H1 (cell line): ENCODE results near the gene CLDN25. TPM values are rescaled to one million over a fixed set of nuclear protein-coding genes. Genes with fewer than 3 reads are reported as not detected.

Experiments
- CTCF ChIA-PET: fragments of 300-600 bp; sonication (Branson Sonifier 250); formaldehyde crosslinking; loops from one replicate; lab custom pipeline; 2021; ENCODE audit not compliant: partially characterized antibody; lab: Charles Lee
- POLR2A ChIA-PET: fragments of 300-600 bp; sonication (Branson Sonifier 250); formaldehyde crosslinking; loops from one replicate; lab custom pipeline; 2021; ENCODE audit warnings: inconsistent platforms; ENCODE audit not compliant: partially characterized antibody; lab: Charles Lee
- DNase-seq, 2 experiments: peaks; one replicate each; pipeline versions ENCODE4 v3.0.0 to v3.0.0-alpha.2; 2010 to 2022; ENCODE audit warnings: low spot score in 2 of 2, low read depth in 1 of 2, mixed read lengths in 1 of 2
- FAIRE-seq: peaks from 2 replicates; lab custom pipeline; 2011; peaks lifted over from hg19 to GRCh38; lab: Jason Lieb, UNC
- H2AFZ ChIP-seq: 2 replicates; pipeline ENCODE4 v1.8.1; 2012; ENCODE audit warnings: low read length, inconsistent platforms
- H2AK5ac ChIP-seq: 2 replicates; pipeline ENCODE4 v1.6.1; 2013; ENCODE audit warnings: low read depth, low read length
- H2BK120ac ChIP-seq: replicated peaks from 2 replicates; pipeline ENCODE3; 2013; ENCODE audit warnings: low read depth, low read length, inconsistent platforms
- H2BK12ac ChIP-seq: 2 replicates; pipeline ENCODE4 v1.6.1; 2013; ENCODE audit warnings: low read depth, low read length
- H2BK15ac ChIP-seq: 2 replicates; pipeline ENCODE4 v1.6.1; 2013; ENCODE audit warnings: low read length
- H2BK20ac ChIP-seq: 2 replicates; pipeline ENCODE4 v1.6.1; 2013; ENCODE audit warnings: low read length
- H2BK5ac ChIP-seq: 2 replicates; pipeline ENCODE4 v1.6.1; 2013; ENCODE audit warnings: low read depth, low read length
- H3K14ac ChIP-seq: 2 replicates; pipeline ENCODE4 v1.6.1; 2013; ENCODE audit warnings: inconsistent platforms; ENCODE audit not compliant: insufficient read length
- H3K18ac ChIP-seq: 2 replicates; pipeline ENCODE4 v1.6.1; 2013; ENCODE audit warnings: low read length; ENCODE audit errors: extremely low read depth
- H3K23ac ChIP-seq: 2 replicates; pipeline ENCODE4 v1.6.1; 2013; ENCODE audit warnings: inconsistent platforms; ENCODE audit not compliant: insufficient read length
- H3K23me2 ChIP-seq: 2 replicates; pipeline ENCODE4 v1.6.1; 2013; ENCODE audit warnings: low read depth, low read length
- H3K27ac ChIP-seq: 2 replicates; pipeline ENCODE4 v1.6.1; 2011; ENCODE audit warnings: low read depth, low read length, inconsistent platforms
- H3K27me3 ChIP-seq, 4 experiments: replicated peaks in 1 of 4; 1 replicate in 1 of 4; 2 replicates in 3 of 4; pipeline versions ENCODE4 v1.6.1 to v1.8.1; 2011 to 2013; ENCODE audit warnings: low read length in 3 of 4, mild to moderate bottlenecking in 3 of 4, inconsistent platforms in 2 of 4, mixed read lengths in 2 of 4, moderate library complexity in 1 of 4; ENCODE audit not compliant: control insufficient read depth in 3 of 4, insufficient read depth in 3 of 4; ENCODE audit errors: extremely low read depth in 1 of 4
- H3K36me3 ChIP-seq, 4 experiments: 2 replicates each; pipeline versions ENCODE4 v1.6.1 to v1.8.1; 2011 to 2013; ENCODE audit warnings: mild to moderate bottlenecking in 4 of 4, low read length in 3 of 4, moderate library complexity in 2 of 4, control low read depth in 1 of 4, inconsistent platforms in 1 of 4; ENCODE audit not compliant: insufficient read depth in 4 of 4, control insufficient read depth in 2 of 4
- H3K4ac ChIP-seq: replicated peaks from 2 replicates; pipeline ENCODE3; 2013; ENCODE audit warnings: low read length, low read depth, mixed read lengths, inconsistent platforms; ENCODE audit not compliant: insufficient read length
- H3K4me1 ChIP-seq, 4 experiments: replicated peaks in 1 of 4; 1 replicate in 1 of 4; 2 replicates in 3 of 4; pipeline versions ENCODE4 v1.6.1 to v1.8.1; 2011 to 2013; ENCODE audit warnings: low read length in 3 of 4, inconsistent platforms in 2 of 4, mixed read lengths in 1 of 4; ENCODE audit not compliant: insufficient read depth in 4 of 4, control insufficient read depth in 3 of 4
- H3K4me2 ChIP-seq, 2 experiments: 2 replicates each; pipeline versions ENCODE4 v1.6.1 to v1.8.1; 2011 to 2013; ENCODE audit warnings: low read depth in 2 of 2, low read length in 2 of 2, control low read depth in 1 of 2, inconsistent platforms in 1 of 2, mild to moderate bottlenecking in 1 of 2; ENCODE audit not compliant: insufficient read depth in 1 of 2
- H3K4me3 ChIP-seq, 4 experiments: fragments of 200-600, 300-600 bp in 1 of 4; sonication (generic), shearing (Covaris generic), sonication (Bioruptor Twin) in 1 of 4; 2 replicates each; pipeline versions ENCODE4 v1.5.1 to v1.8.1; 2011 to 2016; ENCODE audit warnings: low read length in 4 of 4, low read depth in 3 of 4, control low read depth in 2 of 4, inconsistent platforms in 2 of 4, mild to moderate bottlenecking in 2 of 4, mixed read lengths in 1 of 4, moderate library complexity in 1 of 4; ENCODE audit not compliant: insufficient read depth in 2 of 4; ENCODE audit errors: extremely low read depth in 1 of 4
- H3K56ac ChIP-seq: replicated peaks from 2 replicates; pipeline ENCODE3; 2013; ENCODE audit warnings: low read depth, mild to moderate bottlenecking, mixed read lengths, low read length, inconsistent platforms; ENCODE audit not compliant: insufficient read length
- H3K79me1 ChIP-seq: 2 replicates; pipeline ENCODE4 v1.6.1; 2013; ENCODE audit warnings: low read depth, low read length, control low read depth
- H3K79me2 ChIP-seq, 2 experiments: 2 replicates each; pipeline versions ENCODE4 v1.6.1 to v1.8.1; 2012 to 2013; ENCODE audit warnings: low read length in 2 of 2, mild to moderate bottlenecking in 2 of 2, inconsistent platforms in 1 of 2; ENCODE audit not compliant: insufficient read depth in 2 of 2, control insufficient read depth in 1 of 2
- H3K9ac ChIP-seq, 4 experiments: replicated peaks in 1 of 4; 1 replicate in 1 of 4; 2 replicates in 3 of 4; pipeline versions ENCODE4 v1.6.1 to v1.8.1; 2011 to 2013; ENCODE audit warnings: low read depth in 3 of 4, low read length in 3 of 4, control low read depth in 2 of 4, mild to moderate bottlenecking in 2 of 4, moderate library complexity in 2 of 4, inconsistent platforms in 1 of 4; ENCODE audit errors: extremely low read depth in 1 of 4
- H3K9me3 ChIP-seq, 2 experiments: 2 replicates each; pipeline versions ENCODE4 v1.6.1 to v1.8.1; 2012 to 2013; ENCODE audit warnings: mild to moderate bottlenecking in 2 of 2, moderate library complexity in 2 of 2, control low read depth in 1 of 2, inconsistent platforms in 1 of 2, low read depth in 1 of 2, low read length in 1 of 2, mixed read lengths in 1 of 2; ENCODE audit not compliant: insufficient read depth in 2 of 2
- H4K20me1 ChIP-seq, 2 experiments: replicated peaks in 1 of 2; 2 replicates each; pipeline versions ENCODE3 to v1.8.1; 2011 to 2013; ENCODE audit warnings: inconsistent platforms in 2 of 2, low read length in 2 of 2, mild to moderate bottlenecking in 1 of 2; ENCODE audit not compliant: insufficient read depth in 2 of 2, control insufficient read depth in 1 of 2
- H4K5ac ChIP-seq: 2 replicates; pipeline ENCODE4 v1.6.1; 2013; ENCODE audit warnings: low read length, low read depth, mixed read lengths, inconsistent platforms; ENCODE audit not compliant: insufficient read length
- H4K8ac ChIP-seq: 2 replicates; pipeline ENCODE4 v1.8.0; 2013; ENCODE audit warnings: mild to moderate bottlenecking, moderate library complexity, low read length, inconsistent platforms; ENCODE audit not compliant: insufficient read depth; ENCODE audit errors: extremely low read depth
- H4K91ac ChIP-seq: replicated peaks from 2 replicates; pipeline ENCODE3; 2013; ENCODE audit warnings: low read length, mixed read lengths, inconsistent platforms; ENCODE audit not compliant: insufficient read length
- ASH2L ChIP-seq: fragments of 200-600, 300-600 bp; sonication (generic); IDR thresholded peaks from one replicate; pipeline ENCODE4 v1.7.1; 2017; ENCODE audit warnings: low read length
- BRCA1 ChIP-seq: IDR thresholded peaks from 2 replicates; pipeline ENCODE4 v1.6.1; 2012; ENCODE audit warnings: low read depth, low read length, improper control_type of control experiment
- CBX8 ChIP-seq: fragments of 300-800, 300-1000 bp; sonication (generic); IDR thresholded peaks from 2 replicates; pipeline ENCODE4 v1.7.1; 2016; ENCODE audit warnings: low read depth, low read length, borderline replicate concordance
- CHD1 ChIP-seq: IDR thresholded peaks from 2 replicates; pipeline ENCODE4 v1.6.1; 2012; ENCODE audit warnings: low read depth, low read length, improper control_type of control experiment
- EZH2 ChIP-seq: fragments of 200-600 bp; sonication (generic); IDR thresholded peaks from 2 replicates; pipeline ENCODE4 v1.7.1; 2012; ENCODE audit warnings: low read depth, mild to moderate bottlenecking, moderate library complexity, low read length, inconsistent platforms; ENCODE audit not compliant: severe bottlenecking
- KDM5A ChIP-seq: fragments of 200-600 bp; IDR thresholded peaks from 2 replicates; pipeline ENCODE4 v1.7.1; 2012; ENCODE audit warnings: mild to moderate bottlenecking, low read length, inconsistent platforms, mixed read lengths
- RFX5 ChIP-seq: IDR thresholded peaks from 2 replicates; pipeline ENCODE4 v1.6.1; 2011; ENCODE audit warnings: low read depth, low read length, improper control_type of control experiment, borderline replicate concordance
- RNF2 ChIP-seq: fragments of 200-900, 300-1000 bp; sonication (generic); IDR thresholded peaks from 2 replicates; pipeline ENCODE4 v1.7.1; 2016; ENCODE audit warnings: borderline replicate concordance, low read depth, mild to moderate bottlenecking, antibody characterized with exemption, low read length; ENCODE audit not compliant: poor library complexity, severe bottlenecking; ENCODE audit errors: missing control alignments
- RXRA ChIP-seq: IDR thresholded peaks from 2 replicates; pipeline ENCODE4 v1.6.1; 2011; ENCODE audit warnings: low read depth, mild to moderate bottlenecking, low read length, moderate library complexity; ENCODE audit not compliant: insufficient read depth
- SIRT6 ChIP-seq: IDR thresholded peaks from one replicate; pipeline ENCODE4 v1.7.1; 2012; ENCODE audit warnings: low read length, inconsistent platforms
- SRF ChIP-seq: IDR thresholded peaks from 2 replicates; pipeline ENCODE4 v1.6.1; 2011; ENCODE audit warnings: mild to moderate bottlenecking, low read depth, low read length, moderate library complexity
- TAF1 ChIP-seq: IDR thresholded peaks from 2 replicates; pipeline ENCODE4 v1.6.1; 2011; ENCODE audit warnings: mild to moderate bottlenecking, low read depth, low read length
- TAF7 ChIP-seq: optimal IDR thresholded peaks from 2 replicates; pipeline ENCODE3; 2011; ENCODE audit warnings: low read depth, mild to moderate bottlenecking, inconsistent platforms, low read length, moderate library complexity, borderline replicate concordance
- polyA plus RNA-seq, 7 experiments: library from polyadenylated mRNA; depleted of rRNA in 3 of 7; stranded (reverse) in 5 of 7; unstranded in 2 of 7; fragments of >200 nt in 5 of 7; fragments of 200-250 nt in 2 of 7; gene quantifications; 1 replicate in 5 of 7; 2 replicates in 1 of 7; 4 replicates in 1 of 7; pipeline versions ENCODE4 v1.2.1 to v1.2.3, GENCODE V29; 2011 to 2013; ENCODE audit warnings: missing spikeins in 2 of 7, mixed read lengths in 2 of 7
- total RNA-seq: library from RNA; stranded (reverse); fragmentation: NEBNext Ultra II Directional; extraction: Animal tissue kit (Norgen Biotek cat#: 25700); gene quantifications from 2 replicates; pipeline ENCODE4 v1.2.1, GENCODE V29; 2021

CLDN25 gene
- total and polyA plus RNA-seq, 2 of the 8 experiments (the other 6 are each of a cell fraction or from before 2014, with no cell fraction given), result not detected

- Histone ChIP-seq H3K23ac (no peak overlapping the region), H2BK12ac (no peak overlapping the region), H4K5ac (no peak overlapping the region), H4K91ac (no peak overlapping the region), H3K79me2 (no peaks in the 10 kb centered on the region), H2AK5ac (no peak overlapping the region), H3K9me3 (no peaks in the 10 kb centered on the region), H3K36me3 (peaks cover 8 to 79% (median 36%) of the 10 kb centered on the region in 4 experiments), H2AFZ (no peak overlapping the region), H3K56ac (no peak overlapping the region), H3K27ac (no peak overlapping the region), H4K8ac (no peak overlapping the region), H3K23me2 (no peaks in the 10 kb centered on the region), H3K4me3 (no peak overlapping the region), H2BK20ac (no peak overlapping the region), H4K20me1 (no peaks in the 10 kb centered on the region), H3K14ac (no peak overlapping the region), H2BK120ac (no peak overlapping the region), H3K4me1 (no peaks in the 10 kb centered on the region), H3K27me3 (no peaks in the 10 kb centered on the region), H3K4me2 (no peak overlapping the region), H3K9ac (no peak overlapping the region)
- FAIRE-seq (no peak), DNase-seq (no peak)
- CTCF ChIA-PET, result interaction anchor here (0.8 to 1.8 kb wide), 5 partner anchors 9 to 1171 kb away, joined by 3 to 8 read pairs (median 3); no protein-coding TSS in a partner anchor
- POLR2A ChIA-PET, result interaction anchor here (0.6 to 1.0 kb wide), 4 partner anchors 10 to 60 kb away, joined by 3 to 4 read pairs (median 3); no protein-coding TSS in a partner anchor
- TF ChIP-seq TAF7 (no peak), CBX8 (no peak), KDM5A (no peak), RFX5 (no peak), RNF2 (no peak), BRCA1 (no peak), SRF (no peak), ASH2L (no peak), CHD1 (no peak), RXRA (no peak), SIRT6 (no peak), EZH2 (no peak), TAF1 (no peak)
- TF ChIP-seq, all 59 proteins: peak for 0
- no peak overlapping the region for H3K18ac ChIP-seq
- no peak overlapping the region for H2BK15ac ChIP-seq
- H2BK5ac ChIP-seq, result no peak overlapping the region
- no peak overlapping the region for H3K4ac ChIP-seq
- H3K79me1 ChIP-seq, result no peaks in the 10 kb centered on the region
Observed at GRCh38 chr11:113814181-113814580, 34.6 kb downstream of the CLDN25 start.
